Endometrial microvascular endothelial cells (primary cell): ENCODE measurements around the gene RB1. TPM values are rescaled to one million over a fixed set of nuclear protein-coding genes. Genes with fewer than 3 reads are reported as not detected.

Experiments used
- in situ Hi-C: cut with HindIII; loops from 2 replicates; pipeline ENCODE4 v1.10.0; 2017; ENCODE audit warnings: low sequenced_read_pairs, low pct_unique_long_range_greater_than_20kb; ENCODE audit errors: inconsistent ontology term
- total RNA-seq: library from RNA; depleted of rRNA; stranded (reverse); fragments of >200 nt; gene quantifications from one replicate; pipeline ENCODE4 v1.2.3, GENCODE V29; 2015; ENCODE audit errors: inconsistent ontology term

The RB1 gene
- total RNA-seq, 1 donor from 2014 or later: 42.4 TPM

- in situ Hi-C loops: no loop called here
Observed at GRCh38 chr13:48501705-48502104, 198.2 kb downstream of the RB1 start.

- in situ Hi-C loops: no loop called here
Observed at GRCh38 chr13:48502601-48503319, 199.2 kb downstream of the RB1 start.

- in situ Hi-C loops: no loop called here
Observed at GRCh38 chr13:48504606-48505005, 201.1 kb downstream of the RB1 start.

- in situ Hi-C loops: no loop called here
Observed at GRCh38 chr13:48505012-48505411, 201.5 kb downstream of the RB1 start.

GRCh38 chr13:48505597-48506091 is 202.1 kb downstream of the RB1 start:
- in situ Hi-C loops: no loop called here

- in situ Hi-C loops: no loop called here
Observed at GRCh38 chr13:48506092-48506701, 202.6 kb downstream of the RB1 start.

GRCh38 chr13:48507021-48507420 is 203.5 kb downstream of the RB1 start:
- in situ Hi-C loops: no loop called here

- in situ Hi-C loops: no loop called here
Observed at GRCh38 chr13:48508011-48508410, 204.5 kb downstream of the RB1 start.

GRCh38 chr13:48510698-48511097 is 207.1 kb downstream of the RB1 start:
- in situ Hi-C loops: no loop called here

- in situ Hi-C loops: no loop called here
Observed at GRCh38 chr13:48511621-48512230, 208.2 kb downstream of the RB1 start.

- in situ Hi-C loops: no loop called here
Observed at GRCh38 chr13:48514793-48515192, 211.2 kb downstream of the RB1 start.

GRCh38 chr13:48515732-48516131 is 212.2 kb downstream of the RB1 start:
- in situ Hi-C loops: no loop called here

GRCh38 chr13:48518083-48518482 is 214.5 kb downstream of the RB1 start:
- in situ Hi-C loops: no loop called here

GRCh38 chr13:48526286-48526685 is 222.7 kb downstream of the RB1 start:
- in situ Hi-C loops: no loop called here

GRCh38 chr13:48527955-48528354 is 224.4 kb downstream of the RB1 start:
- in situ Hi-C loops: no loop called here

GRCh38 chr13:48528720-48529119 is 225.2 kb downstream of the RB1 start:
- in situ Hi-C loops: no loop called here

GRCh38 chr13:48530833-48531232 is 227.3 kb downstream of the RB1 start:
- in situ Hi-C loops: no loop called here
